HG03039 (cell line): ENCODE data around the gene PTMS.

ENCODE experiments used
- ATAC-seq: cut with Tn5 transposase; IDR thresholded peaks from one replicate; pipeline ENCODE4 v1.9.1; 2021; ENCODE audit warnings: mild to moderate bottlenecking, moderate library complexity; ENCODE audit not compliant: unreplicated experiment

PTMS gene

DNA sequence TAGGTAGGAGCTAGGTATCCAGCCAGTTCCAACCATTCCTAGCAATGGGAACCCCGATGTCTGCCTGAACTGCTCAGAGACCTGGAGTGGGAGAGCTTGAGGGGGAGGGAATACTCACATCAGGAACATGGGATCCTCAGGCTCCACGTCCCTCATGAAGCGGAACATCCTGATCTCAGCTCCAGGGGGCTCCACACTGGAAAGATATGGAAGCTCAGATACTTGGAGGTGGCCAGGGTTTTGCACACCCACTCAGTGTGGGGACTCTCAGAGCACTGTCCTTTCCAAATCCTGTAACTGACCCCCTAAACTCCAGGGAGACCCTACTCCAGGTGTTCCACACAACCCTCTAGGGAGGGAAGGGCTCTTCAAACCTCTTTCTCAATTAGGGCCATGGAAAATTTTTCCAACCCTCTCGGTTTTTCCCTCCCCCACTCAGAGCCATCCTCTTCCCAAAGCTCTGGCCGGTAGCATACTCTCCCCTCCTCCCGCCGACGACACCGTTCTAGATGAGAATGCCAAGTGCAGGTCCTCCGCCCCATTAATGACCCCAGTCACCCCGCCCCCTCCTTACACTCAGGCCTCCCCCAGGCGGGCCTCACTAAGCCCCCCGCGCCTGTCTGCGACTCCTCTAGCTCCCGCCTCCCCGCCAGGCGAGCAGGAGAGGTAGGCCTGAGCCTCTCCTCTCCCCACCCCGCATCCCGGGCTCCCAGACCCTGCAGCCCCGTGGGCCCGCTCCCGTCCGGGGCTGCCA is 13.8 kb upstream of the PTMS start:
- ATAC-seq = no peak

DNA sequence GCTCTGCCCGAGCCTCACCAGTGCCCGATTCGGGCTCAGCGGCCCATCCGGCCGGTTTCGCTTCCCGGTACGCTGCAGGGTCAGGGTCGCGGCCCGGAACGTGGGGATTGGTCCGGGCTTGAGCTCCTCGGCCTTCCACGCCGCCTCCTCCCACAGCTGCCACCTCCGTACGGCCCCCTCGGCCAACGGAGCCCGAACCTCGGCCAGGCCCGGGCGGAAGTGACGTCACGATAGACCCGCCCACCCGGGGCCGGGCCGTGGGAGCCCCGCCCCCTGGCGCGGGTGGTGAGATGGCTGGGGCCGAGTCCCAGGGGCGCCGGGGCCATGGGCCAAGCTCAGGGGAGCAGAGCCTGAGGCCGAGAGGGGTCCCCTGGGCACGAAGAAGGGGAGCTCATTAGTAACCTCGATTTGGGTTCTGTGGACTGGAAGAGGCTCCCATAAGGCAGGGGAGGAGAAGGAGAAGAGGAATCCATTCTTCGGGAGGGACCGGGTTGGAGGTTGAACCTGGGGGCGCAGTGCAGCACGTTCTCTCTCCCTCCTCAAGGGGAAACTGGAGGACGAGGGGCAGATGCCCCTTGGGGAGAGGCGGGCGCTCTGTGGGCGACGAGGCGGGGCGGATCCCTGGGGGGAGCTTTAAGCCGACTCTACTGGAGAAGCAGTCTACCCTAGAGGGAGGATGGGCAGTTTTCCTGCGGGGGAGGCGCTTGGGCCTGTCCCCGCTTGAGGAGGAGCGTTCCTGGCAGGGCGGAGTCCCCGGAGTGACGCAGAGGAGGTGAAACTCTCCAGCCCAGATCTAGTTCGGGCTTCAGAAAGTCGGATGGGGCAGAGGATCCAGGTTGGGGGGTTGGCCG is 13.0 kb upstream of the PTMS start, which contains the start of gene MLF2:
TSS of gene MLF2 (minus strand) at position 221 of the 851 bp plus-strand sequence. CDS start 807 bp downstream, outside the sequence.
- peak; percentile 84 for ATAC-seq

DNA sequence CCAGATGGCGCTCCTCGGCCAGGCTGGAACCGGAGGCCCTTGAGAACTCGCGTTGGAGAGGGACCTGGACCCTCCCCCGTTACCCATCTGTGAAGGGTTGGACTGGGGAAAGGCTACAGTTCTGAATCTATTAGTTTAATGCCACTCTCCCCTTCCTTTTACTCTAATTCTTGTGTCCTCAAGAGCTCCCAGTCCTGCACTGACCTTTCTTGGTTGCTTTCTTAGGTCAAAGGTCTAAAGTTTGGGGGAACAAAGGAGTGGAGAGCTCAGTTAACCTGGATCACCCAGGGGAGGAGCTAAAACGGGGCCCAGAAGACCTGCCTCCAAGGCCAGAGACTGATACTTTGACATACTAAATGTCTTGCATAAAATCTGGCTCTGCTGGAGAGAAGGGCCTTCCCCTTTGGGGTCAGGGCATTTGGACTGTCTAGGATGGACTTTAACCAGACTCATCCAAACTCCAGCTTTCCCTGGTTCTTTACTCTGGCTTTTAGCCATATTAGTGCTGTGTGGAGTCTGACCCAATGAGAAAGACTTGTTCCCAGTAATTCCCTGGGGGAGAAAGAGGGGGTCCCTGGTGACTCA is 12.3 kb upstream of the PTMS start:
- no peak for ATAC-seq

DNA sequence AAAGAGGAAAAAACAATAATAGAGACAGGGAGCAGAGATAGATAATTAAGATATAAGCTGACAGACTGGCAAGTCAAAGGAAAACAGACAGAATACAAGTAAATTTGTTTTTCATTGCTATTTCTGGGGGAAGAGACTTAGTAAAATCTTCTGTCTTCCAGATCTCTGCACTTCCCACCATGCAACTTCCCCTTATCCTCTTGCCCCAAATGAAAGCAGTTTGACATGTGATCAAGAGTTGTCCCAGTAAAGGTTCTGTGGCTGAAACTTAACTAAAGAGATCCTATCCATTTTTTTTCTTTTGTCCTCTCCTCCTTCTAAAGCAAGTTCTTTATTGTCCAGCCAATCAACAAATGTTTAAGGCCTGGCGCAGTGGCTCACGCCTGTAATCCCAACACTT is 11.8 kb upstream of the PTMS start:
- ATAC-seq = no peak

DNA sequence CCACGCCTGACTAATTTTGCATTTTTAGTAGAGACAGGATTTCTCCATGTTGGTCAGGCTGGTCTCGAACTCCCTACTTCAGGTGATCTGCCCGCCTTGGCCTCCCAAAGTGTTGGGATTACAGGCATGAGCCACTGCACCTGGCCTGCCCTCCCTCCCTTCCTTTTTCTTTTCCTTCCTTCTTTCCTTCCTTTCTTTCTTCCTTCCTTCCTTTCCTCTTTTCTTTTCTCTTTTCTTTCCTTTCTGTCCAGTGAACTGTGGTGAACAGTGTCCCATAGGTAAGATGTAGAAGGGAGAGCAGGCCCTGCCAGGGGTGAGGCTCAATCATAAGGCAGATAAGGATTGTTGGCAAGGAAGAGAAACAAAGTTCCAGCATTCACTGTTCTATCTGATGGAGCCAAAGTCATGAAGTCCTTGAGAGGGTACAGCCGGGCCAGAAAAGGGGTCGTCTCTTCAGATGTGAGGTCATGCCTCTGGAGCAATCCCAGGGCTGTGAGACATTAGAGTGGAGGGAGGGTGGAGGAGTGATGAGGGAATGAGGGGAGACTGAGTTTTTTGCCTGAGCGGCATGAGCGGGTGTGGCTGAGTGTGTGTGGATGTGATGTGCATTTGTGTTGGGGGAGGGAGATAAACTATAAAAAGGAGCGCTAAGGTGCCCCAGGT is 9.0 kb upstream of the PTMS start:
- no peak for ATAC-seq

DNA sequence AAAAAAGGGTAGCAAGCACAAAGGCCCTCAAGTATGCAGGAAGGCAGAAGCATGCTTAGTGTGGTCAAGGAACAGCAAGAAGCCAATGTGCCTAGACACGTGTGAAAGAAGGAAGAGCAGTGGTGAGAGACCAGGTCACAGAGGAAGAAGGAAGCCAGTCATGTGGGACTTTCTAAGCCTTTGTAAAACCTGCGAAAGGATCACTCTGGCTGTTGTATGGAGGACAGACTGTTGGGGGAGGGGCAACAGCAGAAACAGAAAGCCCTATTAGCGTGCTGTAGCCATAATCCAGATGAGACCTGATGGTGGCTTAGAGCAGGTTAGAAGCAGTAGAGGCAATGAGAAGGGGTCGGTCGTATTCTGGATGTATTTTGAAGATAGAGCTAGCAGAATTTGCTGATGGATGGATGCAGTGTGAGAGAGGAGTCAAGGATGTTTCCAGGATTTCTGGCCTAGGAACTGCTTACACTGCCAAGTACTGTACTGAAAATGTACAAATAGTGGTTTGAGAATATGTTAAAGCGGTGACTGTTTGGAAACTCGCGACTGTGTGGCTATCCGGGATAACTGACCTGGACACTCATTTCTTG is 7.6 kb upstream of the PTMS start:
- no peak for ATAC-seq

DNA sequence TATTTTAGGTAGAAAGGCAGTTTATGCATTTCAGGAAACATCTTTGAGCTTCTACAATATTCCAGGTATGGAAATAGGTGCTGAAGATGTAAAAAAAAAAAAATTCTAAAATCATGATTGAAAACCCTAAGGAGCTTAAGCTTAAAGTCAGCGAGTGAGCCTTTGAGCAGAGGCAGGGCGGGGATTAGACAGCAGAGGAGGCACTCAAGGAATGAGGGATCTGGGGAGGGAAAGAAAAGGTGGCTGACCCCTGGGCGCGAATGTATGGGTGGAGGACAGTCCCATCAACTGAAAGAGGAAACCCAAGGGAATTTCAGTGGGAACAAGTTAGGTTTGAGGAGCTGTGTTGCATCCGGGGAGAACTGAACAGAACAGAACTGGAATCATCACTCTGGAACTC is 6.4 kb upstream of the PTMS start:
- no peak for ATAC-seq

DNA sequence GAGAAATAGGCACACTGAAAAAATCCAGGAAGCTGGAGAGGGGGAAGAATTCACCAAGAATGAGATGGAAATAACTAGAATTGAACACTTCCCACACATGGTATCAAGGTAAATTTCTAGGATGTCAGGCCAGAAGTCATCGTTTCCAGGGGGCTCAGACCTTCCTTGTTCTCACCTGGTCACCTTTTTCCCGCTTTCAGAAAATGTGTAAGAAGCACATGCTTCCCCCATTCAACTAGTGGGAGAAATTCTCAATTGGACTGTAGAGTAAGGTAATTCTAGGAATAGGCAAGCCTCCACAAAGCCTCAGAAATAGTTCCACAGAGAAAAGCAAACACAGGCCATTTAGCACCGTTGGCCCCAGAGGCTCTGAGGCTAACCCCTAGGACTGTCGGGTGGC is 2.8 kb upstream of the PTMS start:
- no peak for ATAC-seq

DNA sequence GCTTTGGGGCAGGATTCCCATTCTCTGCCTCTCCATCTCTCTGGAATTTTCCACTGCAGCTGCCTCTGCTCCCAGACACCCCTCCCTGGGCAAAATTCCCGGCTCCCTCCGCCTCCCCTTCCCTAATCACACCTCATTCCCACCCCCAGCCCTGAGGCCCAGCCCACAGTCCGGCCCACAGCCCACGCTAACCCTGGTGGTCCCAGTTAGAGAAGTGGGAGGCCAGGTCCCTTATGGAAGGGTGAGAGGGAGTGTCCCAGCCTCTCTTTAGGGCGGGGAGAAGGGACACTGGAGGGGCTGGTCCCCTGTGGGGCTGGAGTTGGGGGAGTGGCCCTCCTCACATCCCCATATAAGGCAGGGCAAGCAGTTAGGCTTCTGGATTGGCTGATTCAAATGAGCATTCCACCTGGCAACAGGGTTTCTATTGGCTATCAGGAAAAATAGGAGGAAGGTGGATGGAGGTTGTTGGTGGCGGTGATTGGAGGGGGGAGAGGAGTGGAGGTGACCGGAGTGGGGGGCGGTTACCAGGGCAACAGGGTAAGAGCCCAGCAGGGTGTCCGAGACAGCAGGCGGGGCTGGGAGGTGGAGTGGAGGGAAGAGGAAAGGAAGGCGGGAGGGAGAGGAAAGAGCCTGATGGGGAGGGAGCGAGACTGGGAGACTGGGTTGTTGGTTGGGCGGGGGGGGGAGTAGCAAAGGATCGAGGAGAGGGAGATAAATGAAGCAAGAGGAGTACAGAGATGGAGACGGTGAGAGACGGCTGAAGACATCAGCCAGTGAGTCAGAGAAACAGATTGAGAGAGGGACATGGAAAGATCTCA is 1.9 kb upstream of the PTMS start:
- ATAC-seq = peak; percentile 58

DNA sequence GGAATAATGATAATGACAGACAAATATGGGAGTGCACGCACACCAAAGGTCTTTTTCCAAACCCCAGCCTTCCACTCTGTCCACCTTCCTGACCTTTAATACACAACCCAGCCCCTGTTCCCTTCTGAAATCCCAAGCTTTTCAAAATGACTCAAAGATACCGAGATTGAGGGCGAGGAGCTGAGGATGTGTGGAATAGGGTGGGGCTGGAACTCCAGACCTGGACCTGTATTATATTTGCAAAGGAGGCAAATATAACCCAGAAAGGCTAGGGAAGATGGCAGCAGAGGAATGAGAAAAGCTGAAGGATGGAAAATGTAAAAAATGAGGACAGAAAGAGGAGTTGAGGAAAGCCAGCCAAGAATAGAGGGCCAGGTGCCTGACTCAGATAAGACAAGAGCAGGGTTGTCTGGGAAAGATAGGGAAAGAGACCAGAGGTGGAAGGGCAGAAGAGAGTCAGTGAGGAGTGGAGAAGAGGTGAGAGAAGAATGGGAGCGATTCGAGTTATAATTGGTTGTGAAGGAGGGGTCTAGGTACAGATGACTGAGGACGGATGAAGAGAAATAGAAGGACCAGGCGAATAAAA is 1.0 kb upstream of the PTMS start:
- no peak for ATAC-seq

DNA sequence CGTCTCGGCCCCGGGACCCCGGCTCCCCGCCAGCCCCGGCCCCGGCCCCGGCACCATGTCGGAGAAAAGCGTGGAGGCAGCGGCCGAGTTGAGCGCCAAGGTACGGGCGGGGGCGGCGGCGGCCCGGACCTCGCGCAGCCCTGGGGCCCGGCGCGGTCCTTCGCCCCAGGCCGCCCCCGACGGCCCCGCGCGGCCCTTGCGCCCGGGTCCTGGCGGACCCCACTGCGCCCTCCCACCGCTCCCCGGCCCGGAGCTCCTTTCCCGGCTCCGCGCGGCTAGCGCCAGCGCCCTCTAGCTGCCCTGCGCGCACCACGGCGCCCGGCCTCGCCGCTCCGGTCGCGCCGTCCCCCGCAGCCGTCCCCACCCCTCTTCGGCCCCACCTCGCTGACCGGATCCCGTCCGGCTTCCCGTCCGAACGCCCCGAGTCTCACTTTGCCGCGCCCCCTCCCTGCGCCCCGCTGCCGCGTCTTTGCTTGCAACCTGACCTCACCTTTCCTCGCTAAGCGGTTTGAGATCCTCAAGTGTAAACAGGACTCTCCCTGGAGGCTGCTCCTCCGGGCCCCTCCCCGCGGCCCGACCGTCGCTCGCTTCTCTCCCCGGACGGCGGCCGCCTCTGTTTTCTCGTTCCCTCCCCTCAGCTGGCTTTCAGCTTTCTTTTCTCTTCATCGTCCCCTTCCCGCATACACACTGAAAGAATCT is 637 bp downstream of the PTMS start:
- peak; percentile 27 for ATAC-seq

DNA sequence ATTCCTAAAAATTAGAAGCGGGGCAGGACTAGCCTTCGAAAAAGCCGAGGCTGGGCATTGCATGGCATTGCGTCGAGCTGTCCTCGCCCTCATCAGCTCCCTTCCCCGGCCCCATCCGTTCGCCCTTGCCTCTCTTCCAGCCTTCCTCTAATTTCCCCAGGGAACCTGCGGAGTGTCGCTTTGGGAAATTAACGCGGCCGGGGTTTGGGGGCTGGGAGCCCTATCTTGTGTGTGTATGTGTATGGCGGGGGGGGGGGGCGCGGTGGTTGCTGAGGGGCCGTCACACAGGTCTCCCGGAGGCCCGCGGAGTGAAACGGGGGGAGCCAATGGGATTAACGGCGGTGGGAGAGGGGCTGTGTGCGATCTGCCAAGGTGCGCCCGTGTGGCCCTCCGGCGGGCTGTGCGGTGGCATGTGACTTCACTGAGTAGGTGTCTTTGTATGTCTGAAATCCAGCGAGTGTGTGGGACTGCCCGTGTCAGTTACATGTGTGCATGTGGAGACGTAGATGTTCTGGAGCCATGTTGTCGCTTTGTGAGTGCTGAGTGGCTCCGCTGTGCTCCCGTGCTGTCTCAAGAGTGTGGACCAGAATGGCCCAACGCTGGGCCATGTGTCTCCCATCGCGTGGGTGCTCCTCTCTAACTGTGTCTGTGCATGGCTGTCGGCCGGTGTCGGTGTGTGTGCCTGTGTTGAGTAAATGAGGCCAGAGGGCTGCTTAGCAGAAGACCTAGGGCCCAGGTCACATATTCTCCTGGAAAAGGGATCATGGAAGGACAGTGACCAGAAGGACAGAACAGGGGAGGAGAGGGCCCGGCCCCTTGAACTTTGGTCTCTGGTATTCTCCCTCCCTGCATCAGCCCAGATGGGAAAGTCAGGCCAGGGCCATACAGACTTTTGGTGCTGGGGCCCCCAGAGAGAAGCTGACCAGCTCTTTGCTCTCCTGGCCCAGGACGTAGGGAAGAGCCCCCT is 1.5 kb downstream of the PTMS start:
- ATAC-seq = no peak

DNA sequence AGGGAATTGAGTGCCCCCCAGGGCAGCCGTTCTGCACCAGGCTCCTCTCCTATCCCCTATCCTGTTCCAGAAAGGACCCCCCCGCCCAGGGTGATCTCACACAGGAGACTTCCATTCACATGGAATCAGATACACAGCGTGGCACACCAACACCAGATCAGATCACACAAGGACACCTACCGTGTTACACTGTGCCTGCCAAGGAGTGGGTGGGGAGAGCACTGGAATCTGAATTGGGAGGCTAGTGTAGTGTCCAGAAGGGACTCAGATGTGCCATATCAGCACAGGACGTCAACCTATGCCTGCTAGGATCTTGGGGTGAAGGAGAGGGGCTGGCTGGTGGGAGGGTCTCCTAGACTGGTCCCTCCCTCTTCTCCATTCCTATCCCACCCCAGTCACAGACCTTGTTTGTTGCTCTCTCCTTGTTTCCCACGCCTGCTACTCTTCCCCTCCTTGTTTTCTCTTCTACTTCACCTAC is 2.3 kb downstream of the PTMS start:
- ATAC-seq = no peak

DNA sequence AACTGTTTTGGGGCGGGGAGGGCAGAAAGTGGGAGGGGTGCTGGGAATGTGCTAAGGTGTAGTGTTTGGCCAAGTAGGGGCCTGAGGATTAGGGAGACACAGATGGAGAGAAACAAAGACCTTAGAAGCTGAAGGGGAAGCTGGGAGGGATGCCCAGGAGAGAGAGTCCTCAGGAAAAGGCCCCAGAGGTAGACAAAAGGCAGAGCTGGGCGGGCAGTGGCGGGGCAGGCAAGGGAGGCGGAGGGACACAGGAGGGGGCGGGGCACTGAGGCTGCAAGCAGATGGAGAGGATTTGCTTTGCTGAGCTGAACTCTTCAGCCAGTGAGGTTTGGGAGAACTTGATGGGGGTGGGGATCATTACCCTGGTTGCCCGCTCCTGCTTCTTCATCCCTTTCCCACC is 2.8 kb downstream of the PTMS start:
- no peak for ATAC-seq

DNA sequence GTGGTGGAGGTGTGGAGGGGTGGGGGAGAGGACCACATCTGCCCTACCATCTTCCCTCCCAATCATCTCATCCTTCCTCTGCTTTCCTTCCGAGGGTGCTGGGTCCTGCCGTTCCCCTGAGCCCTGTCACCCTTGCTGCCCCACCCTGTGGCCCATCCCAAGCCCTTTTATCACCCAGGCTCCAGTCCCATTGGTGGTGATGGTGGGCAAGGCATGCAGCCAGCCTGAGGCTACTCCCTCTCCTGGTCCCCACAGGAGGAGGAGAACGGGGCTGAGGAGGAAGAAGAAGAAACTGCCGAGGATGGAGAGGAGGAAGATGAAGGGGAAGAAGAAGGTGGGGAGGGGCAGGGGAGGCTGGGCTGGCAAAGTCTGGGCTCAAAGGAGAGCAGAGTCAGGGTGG is 3.5 kb downstream of the PTMS start:
- no peak for ATAC-seq

DNA sequence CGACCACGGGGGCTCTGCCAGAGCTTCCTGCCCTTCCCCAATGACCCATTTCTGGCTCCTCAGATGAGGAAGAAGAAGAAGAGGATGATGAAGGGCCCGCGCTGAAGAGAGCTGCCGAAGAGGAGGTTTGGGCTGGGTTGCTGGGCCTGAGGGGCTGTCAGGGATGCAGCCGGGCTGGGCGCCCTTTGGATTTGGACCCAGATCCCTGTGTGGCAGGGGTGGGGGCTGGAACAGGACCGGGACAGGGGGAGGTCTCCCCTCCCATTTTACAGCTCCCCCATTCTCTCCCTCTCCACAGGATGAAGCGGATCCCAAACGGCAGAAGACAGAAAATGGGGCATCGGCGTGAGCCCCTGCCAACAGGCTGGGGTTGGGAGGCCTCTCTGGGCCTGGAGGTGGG is 3.9 kb downstream of the PTMS start:
- no peak for ATAC-seq

DNA sequence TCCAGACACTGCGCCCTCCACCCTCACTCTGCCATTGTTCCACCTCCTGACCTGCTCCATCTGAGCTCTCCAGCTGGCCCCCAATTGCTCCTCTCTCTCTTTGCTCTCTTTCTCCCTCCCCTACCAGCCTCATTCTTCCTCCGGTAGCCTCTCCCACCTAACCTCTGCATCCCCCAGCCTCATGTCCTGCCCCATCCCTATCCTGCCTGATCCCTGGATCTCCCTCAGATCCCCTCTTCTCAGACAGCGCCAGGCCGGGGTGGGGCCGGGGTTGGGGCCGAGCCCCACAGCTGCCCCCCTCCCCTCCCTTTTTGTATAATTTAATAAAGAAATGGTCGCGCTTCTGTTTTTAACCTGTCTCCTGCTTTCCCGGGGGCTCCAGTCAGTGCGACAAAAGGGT is 4.4 kb downstream of the PTMS start:
- no peak for ATAC-seq

DNA sequence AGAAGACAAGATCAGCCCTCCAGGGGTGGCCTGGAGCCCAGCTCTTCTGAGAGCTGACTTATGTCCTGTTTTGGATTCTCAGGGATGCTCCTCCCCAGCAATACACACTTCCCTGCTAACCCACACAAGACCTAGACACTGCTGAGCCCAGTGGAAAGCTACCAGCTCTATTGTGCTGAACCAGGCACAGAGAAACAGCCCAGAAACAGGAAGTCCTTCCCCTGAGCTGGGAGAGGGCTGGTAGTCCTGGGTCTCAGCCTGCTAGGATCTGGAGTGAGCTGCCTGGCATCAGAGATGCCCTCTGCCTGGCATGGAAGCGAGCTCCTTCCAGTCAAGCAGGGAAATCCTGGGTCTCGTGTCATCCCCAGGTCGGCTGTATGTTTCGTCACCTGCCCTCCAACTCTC is 4.9 kb downstream of the PTMS start:
- no peak for ATAC-seq
